ENCODE data around the gene AGAP1. TPM values are rescaled to one million over a fixed set of nuclear protein-coding genes. Genes with fewer than 3 reads are reported as not detected.

The AGAP1 gene
- total RNA-seq, 2 donors from 2014 or later = 19.1 to 20.8 TPM

DNA sequence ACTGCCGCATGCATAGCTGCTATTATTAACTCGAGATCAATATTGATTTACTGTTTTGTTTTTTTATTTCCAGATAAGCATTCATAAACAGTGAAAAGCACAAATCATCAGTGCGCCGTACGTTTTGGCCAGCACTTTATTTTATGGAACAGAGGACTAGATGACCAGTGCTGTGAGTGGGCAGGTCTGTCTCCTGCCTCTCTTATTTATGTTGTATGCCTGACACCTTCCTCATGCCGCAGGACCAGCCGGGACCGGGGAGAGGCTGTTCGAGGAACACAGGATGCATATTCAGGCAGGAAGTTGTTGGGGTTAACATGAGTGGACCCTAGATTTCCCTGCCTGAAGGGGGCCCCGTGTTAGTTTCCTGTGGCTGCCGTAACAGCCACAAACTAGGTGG, 72.6 kb downstream of the AGAP1 start:
- peaks cover 7% of the 10 kb centered on the region for H3K9me3 ChIP-seq
- DNase-seq (ENCODE audit: low spot score) (no peak), ATAC-seq (ENCODE audit: insufficient number of reproducible peaks, low FRiP score, low read depth) (no peak)
- no peak overlapping the region for H3K27ac ChIP-seq
- H3K36me3 ChIP-seq = no peaks in the 10 kb centered on the region
- H3K4me1 ChIP-seq (ENCODE audit: control insufficient read depth in 1 of 2, low read depth in 2 of 2) = peaks cover 6 to 16% of the 10 kb centered on the region in 2 donors
- TF ChIP-seq, protein P1, sequence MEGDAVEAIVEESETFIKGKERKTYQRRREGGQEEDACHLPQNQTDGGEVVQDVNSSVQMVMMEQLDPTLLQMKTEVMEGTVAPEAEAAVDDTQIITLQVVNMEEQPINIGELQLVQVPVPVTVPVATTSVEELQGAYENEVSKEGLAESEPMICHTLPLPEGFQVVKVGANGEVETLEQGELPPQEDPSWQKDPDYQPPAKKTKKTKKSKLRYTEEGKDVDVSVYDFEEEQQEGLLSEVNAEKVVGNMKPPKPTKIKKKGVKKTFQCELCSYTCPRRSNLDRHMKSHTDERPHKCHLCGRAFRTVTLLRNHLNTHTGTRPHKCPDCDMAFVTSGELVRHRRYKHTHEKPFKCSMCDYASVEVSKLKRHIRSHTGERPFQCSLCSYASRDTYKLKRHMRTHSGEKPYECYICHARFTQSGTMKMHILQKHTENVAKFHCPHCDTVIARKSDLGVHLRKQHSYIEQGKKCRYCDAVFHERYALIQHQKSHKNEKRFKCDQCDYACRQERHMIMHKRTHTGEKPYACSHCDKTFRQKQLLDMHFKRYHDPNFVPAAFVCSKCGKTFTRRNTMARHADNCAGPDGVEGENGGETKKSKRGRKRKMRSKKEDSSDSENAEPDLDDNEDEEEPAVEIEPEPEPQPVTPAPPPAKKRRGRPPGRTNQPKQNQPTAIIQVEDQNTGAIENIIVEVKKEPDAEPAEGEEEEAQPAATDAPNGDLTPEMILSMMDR (IDR thresholded peaks at IDR 0.05) = no peak
- H3K4me3 ChIP-seq = no peak overlapping the region
- H3K27me3 ChIP-seq (replicated peaks; ENCODE audit: insufficient read depth) = no peaks in the 10 kb centered on the region

- H3K27ac ChIP-seq = no peak overlapping the region
- no peaks in the 10 kb centered on the region for H3K27me3 ChIP-seq (replicated peaks; ENCODE audit: insufficient read depth)
- H3K4me3 ChIP-seq = no peak overlapping the region
- ATAC-seq (ENCODE audit: insufficient number of reproducible peaks, low FRiP score, low read depth) (no peak), DNase-seq (ENCODE audit: low spot score) (no peak)
- TF ChIP-seq, protein P1 (IDR thresholded peaks at IDR 0.05) = no peak
- peaks cover 7% of the 10 kb centered on the region for H3K9me3 ChIP-seq
- H3K36me3 ChIP-seq = no peaks in the 10 kb centered on the region
- peaks cover 6 to 16% of the 10 kb centered on the region in 2 donors for H3K4me1 ChIP-seq (ENCODE audit: control insufficient read depth in 1 of 2, low read depth in 2 of 2)
These were observed 73.2 kb downstream of the AGAP1 start for GRCh38 chr2:235566931-235567495.

DNA sequence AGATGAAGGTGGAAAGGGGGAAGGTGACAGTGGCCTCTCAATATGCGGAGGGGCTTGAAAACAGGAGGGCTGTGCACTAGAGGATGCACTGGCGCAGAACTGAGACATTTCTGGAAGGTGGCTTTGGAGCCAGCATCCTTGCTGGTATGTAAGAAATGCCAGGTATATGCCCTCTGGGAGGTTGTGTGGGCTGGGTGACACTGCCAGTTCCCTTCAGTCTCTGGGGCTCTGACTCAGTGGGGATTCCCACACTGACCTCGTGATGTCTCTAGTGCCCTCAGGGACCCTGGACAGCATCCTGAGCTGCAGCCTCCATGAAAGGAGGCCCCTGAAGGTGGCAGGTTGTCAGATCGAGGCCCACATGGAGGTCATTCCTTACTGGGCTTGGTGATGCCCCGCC, 74.0 kb downstream of the AGAP1 start:
- ATAC-seq (ENCODE audit: insufficient number of reproducible peaks, low FRiP score, low read depth) (no peak), DNase-seq (ENCODE audit: low spot score) (no peak)
- Histone ChIP-seq H3K9me3 (peaks cover 7% of the 10 kb centered on the region), H3K27me3 (replicated peaks; ENCODE audit: insufficient read depth) (no peaks in the 10 kb centered on the region), H3K27ac (no peak overlapping the region), H3K36me3 (no peaks in the 10 kb centered on the region), H3K4me1 (ENCODE audit: control insufficient read depth in 1 of 2, low read depth in 2 of 2) (peaks cover 6 to 16% of the 10 kb centered on the region in 2 donors), H3K4me3 (no peak overlapping the region)
- TF ChIP-seq, protein P1 (IDR thresholded peaks at IDR 0.05) = no peak

DNA sequence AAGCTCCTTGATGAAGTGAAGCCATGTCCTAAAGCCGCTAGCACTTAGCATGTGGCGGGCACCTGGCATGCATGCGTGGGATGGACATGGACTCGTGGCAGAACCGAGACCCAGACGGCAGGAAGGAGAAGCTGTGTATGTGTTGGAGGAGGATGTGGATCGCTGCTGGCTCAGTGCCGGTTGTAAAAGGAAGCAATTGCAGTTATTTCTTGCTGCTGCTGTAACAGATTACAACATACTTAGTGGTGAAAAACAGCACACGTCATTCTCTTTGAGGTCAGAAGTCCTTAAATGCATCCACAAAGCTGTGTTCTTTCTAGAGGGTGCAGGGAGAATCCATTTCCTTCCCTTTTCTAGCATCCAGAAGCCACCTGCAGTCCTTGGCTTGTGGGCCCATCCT, 74.6 kb downstream of the AGAP1 start:
- no peak for DNase-seq (ENCODE audit: low spot score)
- no peak overlapping the region for H3K27ac ChIP-seq
- no peaks in the 10 kb centered on the region for H3K27me3 ChIP-seq (replicated peaks; ENCODE audit: insufficient read depth)
- H3K36me3 ChIP-seq = no peaks in the 10 kb centered on the region
- TF ChIP-seq, protein P1 (IDR thresholded peaks at IDR 0.05) = no peak
- peaks cover 7% of the 10 kb centered on the region for H3K9me3 ChIP-seq
- no peak for ATAC-seq (ENCODE audit: insufficient number of reproducible peaks, low FRiP score, low read depth)
- no peak overlapping the region for H3K4me3 ChIP-seq
- H3K4me1 ChIP-seq (ENCODE audit: control insufficient read depth in 1 of 2, low read depth in 2 of 2) = peaks cover 2 to 10% of the 10 kb centered on the region in 2 donors

GRCh38 chr2:235569837-235570236, 76.0 kb downstream of the AGAP1 start:
- Histone ChIP-seq H3K27me3 (replicated peaks; ENCODE audit: insufficient read depth) (no peaks in the 10 kb centered on the region), H3K4me3 (no peak overlapping the region), H3K27ac (no peak overlapping the region), H3K36me3 (no peaks in the 10 kb centered on the region), H3K4me1 (ENCODE audit: control insufficient read depth in 1 of 2, low read depth in 2 of 2) (no peaks in the 10 kb centered on the region), H3K9me3 (peaks cover 7% of the 10 kb centered on the region)
- TF ChIP-seq, protein P1 (IDR thresholded peaks at IDR 0.05) = no peak
- ATAC-seq (ENCODE audit: insufficient number of reproducible peaks, low FRiP score, low read depth) (no peak), DNase-seq (ENCODE audit: low spot score) (no peak)

Data from thoracic aorta (tissue), 2 donors.